Stimulated activated CD4-positive, alpha-beta T cell treated with anti-CD3 and anti-CD28 coated beads, TNF-alpha, amount 100 ng/mL, for 1 hour (primary cell): ENCODE results near the gene SEMA3D.
"Not testable (repeated sequence)": the region's sequence is repeated elsewhere in the genome, so short reads cannot be mapped to it uniquely, and the experiment has no call there.

Experiments
- DNase-seq, 3 donors: peaks; one replicate each; pipeline ENCODE4 v3.0.0-alpha.2; 2020; ENCODE audit warnings: low read depth in 3 of 3, low spot score in 1 of 3

The SEMA3D gene

GRCh38 chr7:84998665-84999064 lies 188.2 kb downstream of the SEMA3D start:
- DNase-seq = no peak

- no peak for DNase-seq
These were observed 189.2 kb downstream of the SEMA3D start for GRCh38 chr7:84997626-84998025.

- not testable (repeated sequence) for DNase-seq
These were observed 193.9 kb downstream of the SEMA3D start for GRCh38 chr7:84992954-84993353.

GRCh38 chr7:84985073-84985784 lies 201.6 kb downstream of the SEMA3D start:
- no peak for DNase-seq

GRCh38 chr7:84982199-84982598 lies 204.7 kb downstream of the SEMA3D start:
- no peak for DNase-seq

- no peak for DNase-seq
These were observed 205.5 kb downstream of the SEMA3D start for GRCh38 chr7:84981055-84981976.

GRCh38 chr7:84975586-84976185 lies 211.2 kb downstream of the SEMA3D start:
- no peak for DNase-seq

GRCh38 chr7:84971360-84971759 lies 215.5 kb downstream of the SEMA3D start:
- DNase-seq = no peak

- no peak for DNase-seq
These were observed 216.2 kb downstream of the SEMA3D start for GRCh38 chr7:84970670-84971069.

- no peak for DNase-seq
These were observed 233.6 kb downstream of the SEMA3D start for GRCh38 chr7:84953234-84953633.

GRCh38 chr7:84950836-84951235 lies 236.0 kb downstream of the SEMA3D start:
- DNase-seq = no peak

GRCh38 chr7:84949501-84949900 lies 237.4 kb downstream of the SEMA3D start:
- no peak for DNase-seq

GRCh38 chr7:84949067-84949466 lies 237.8 kb downstream of the SEMA3D start:
- no peak for DNase-seq

- no peak for DNase-seq
These were observed 238.2 kb downstream of the SEMA3D start for GRCh38 chr7:84948634-84949033.

- no peak for DNase-seq
These were observed 240.3 kb downstream of the SEMA3D start for GRCh38 chr7:84946549-84946948.
